Sigmoid colon (tissue), 7 donors: ENCODE measurements around the gene ZNF277. TPM values are rescaled to one million over a fixed set of nuclear protein-coding genes. Genes with fewer than 3 reads are reported as not detected.

Experiments
- DNase-seq: peaks from one replicate; pipeline ENCODE4 v3.0.0-alpha.2; 2019
- H3K27ac ChIP-seq, 4 donors: fragments of 200-600 bp; sonication (generic); one replicate each; pipeline ENCODE4 v1.5.1; 2016 to 2019; ENCODE audit warnings: mild to moderate bottlenecking in 1 of 4
- H3K27me3 ChIP-seq, 3 donors: fragments of 200-600 bp; sonication (generic); one replicate each; pipeline ENCODE4 v1.5.1; 2019; ENCODE audit warnings: mild to moderate bottlenecking in 1 of 3
- H3K36me3 ChIP-seq, 4 donors: fragments of 200-600 bp; sonication (generic); one replicate each; pipeline ENCODE4 v1.5.1; 2016 to 2019
- H3K4me1 ChIP-seq, 4 donors: fragments of 200-600 bp; sonication (generic); one replicate each; pipeline ENCODE4 v1.5.1; 2017 to 2019
- H3K4me3 ChIP-seq, 4 donors: fragments of 200-600 bp; sonication (generic); one replicate each; pipeline ENCODE4 v1.5.1; 2017 to 2019; ENCODE audit warnings: mild to moderate bottlenecking in 2 of 4, moderate library complexity in 1 of 4
- H3K9me3 ChIP-seq, 4 donors: fragments of 200-600 bp in 3 of 4; sonication (generic) in 3 of 4; one replicate each; pipeline versions ENCODE4 v1.5.1 to v1.6.1; 2013 to 2019
- CTCF ChIP-seq, 4 experiments: fragments of 450-650 bp in 3 of 4; fragments of 200-600 bp in 1 of 4; IDR thresholded peaks; one replicate each; pipeline ENCODE4 v1.5.1; 2016 to 2019; ENCODE audit warnings: antibody characterized with exemption in 4 of 4, mild to moderate bottlenecking in 3 of 4, moderate library complexity in 2 of 4
- EP300 ChIP-seq, 4 donors: sonication (generic); formaldehyde crosslinking; IDR thresholded peaks; one replicate each; pipeline ENCODE4 v1.6.1; 2017; ENCODE audit warnings: antibody characterized with exemption in 4 of 4
- POLR2A ChIP-seq, 2 donors: fragments of 450-650 bp; IDR thresholded peaks; one replicate each; pipeline ENCODE4 v1.6.1; 2016; ENCODE audit warnings: antibody characterized with exemption in 2 of 2, mild to moderate bottlenecking in 2 of 2, moderate library complexity in 2 of 2
- POLR2AphosphoS5 ChIP-seq, 4 donors: sonication (generic); formaldehyde crosslinking; IDR thresholded peaks; one replicate each; pipeline ENCODE4 v1.6.1; 2017; ENCODE audit warnings: antibody characterized with exemption in 4 of 4
- WGBS, 2 donors: extraction: QIAGEN DNeasy Blood & Tissue Kit; methylation state at CpG; one replicate each; pipeline ENCODE4 v1.1.7; 2013; 5-methylcytosine and 5-hydroxymethylcytosine counted together
- intact Hi-C: fragments of 100-400 bp; cut with DNase I; formaldehyde crosslinking; loops from one replicate; pipeline ENCODE4 v1.15.1; 2023
- polyA plus RNA-seq, 3 donors: library from polyadenylated mRNA; stranded (reverse); fragments of 200-250 nt; gene quantifications; one replicate each; pipeline ENCODE4 v1.2.3, GENCODE V29; 2013
- total RNA-seq, 4 donors: library from RNA; depleted of rRNA; stranded (reverse); fragments of >200 nt; gene quantifications; one replicate each; pipeline ENCODE4 v1.1.0, GENCODE V29; 2016
- donor health status: healthy with polysubstance abuse.
- donor health status: Bipolar disorder and iron deficiency.
- donor health status: healthy.

Gene ZNF277
- total and polyA plus RNA-seq, 7 donors: 15.8 to 49.3 (median 39.0) TPM

- TF ChIP-seq POLR2A (IDR thresholded peaks at IDR 0.05) (no peak), CTCF (IDR thresholded peaks at IDR 0.05) (no peak), EP300 (IDR thresholded peaks at IDR 0.05) (no peak), POLR2AphosphoS5 (IDR thresholded peaks at IDR 0.05) (no peak)
- Histone ChIP-seq H3K4me3 (no peak overlapping the region), H3K36me3 (no peaks in the 10 kb centered on the region), H3K4me1 (no peaks in the 10 kb centered on the region), H3K27me3 (no peaks in the 10 kb centered on the region), H3K27ac (no peak overlapping the region), H3K9me3 (no peaks in the 10 kb centered on the region)
- WGBS, 2 donors: 90 to 92% methylated on average over 2 of the region's 2 CpGs
- intact Hi-C loops: no loop called here
- no peak for DNase-seq
Observed at GRCh38 chr7:112168915-112169314, 37.6 kb upstream of the ZNF277 start.

- H3K27me3 ChIP-seq: no peaks in the 10 kb centered on the region
- H3K27ac ChIP-seq: no peak overlapping the region
- H3K4me1 ChIP-seq: no peaks in the 10 kb centered on the region
- TF ChIP-seq POLR2AphosphoS5 (IDR thresholded peaks at IDR 0.05) (no peak), POLR2A (IDR thresholded peaks at IDR 0.05) (no peak), EP300 (IDR thresholded peaks at IDR 0.05) (no peak), CTCF (IDR thresholded peaks at IDR 0.05) (no peak)
- intact Hi-C loops: no loop called here
- H3K9me3 ChIP-seq: no peaks in the 10 kb centered on the region
- WGBS, 2 donors: 88 to 89% methylated on average over 1 of the region's 1 CpG
- DNase-seq: no peak
- no peak overlapping the region for H3K4me3 ChIP-seq
- H3K36me3 ChIP-seq: no peaks in the 10 kb centered on the region
Observed at GRCh38 chr7:112171673-112172072, 34.8 kb upstream of the ZNF277 start.

GRCh38 chr7:112172870-112173567, 33.5 kb upstream of the ZNF277 start:
- TF ChIP-seq CTCF (IDR thresholded peaks at IDR 0.05): no peak
- TF ChIP-seq EP300 (IDR thresholded peaks at IDR 0.05): no peak
- no peak for TF ChIP-seq POLR2A (IDR thresholded peaks at IDR 0.05)
- no peak for TF ChIP-seq POLR2AphosphoS5 (IDR thresholded peaks at IDR 0.05)
- Histone ChIP-seq H3K36me3 (no peaks in the 10 kb centered on the region), H3K27me3 (no peaks in the 10 kb centered on the region), H3K4me3 (no peak overlapping the region), H3K27ac (peak overlapping the region in 1 of 4 donors; percentile 6), H3K4me1 (no peaks in the 10 kb centered on the region), H3K9me3 (no peaks in the 10 kb centered on the region)
- intact Hi-C loops: no loop called here
- no peak for DNase-seq
- 74 to 87% methylated on average over 8 of the region's 8 CpGs for WGBS, 2 donors

GRCh38 chr7:112173568-112173905, 33.0 kb upstream of the ZNF277 start:
- H3K27ac ChIP-seq: peak overlapping the region in 1 of 4 donors; percentile 6
- TF ChIP-seq CTCF (IDR thresholded peaks at IDR 0.05): no peak
- TF ChIP-seq POLR2AphosphoS5 (IDR thresholded peaks at IDR 0.05): no peak
- TF ChIP-seq POLR2A (IDR thresholded peaks at IDR 0.05): no peak
- no peak for TF ChIP-seq EP300 (IDR thresholded peaks at IDR 0.05)
- DNase-seq: no peak
- no peak overlapping the region for H3K4me3 ChIP-seq
- H3K27me3 ChIP-seq: no peaks in the 10 kb centered on the region
- WGBS, 2 donors: 82 to 83% methylated on average over 4 of the region's 4 CpGs
- H3K9me3 ChIP-seq: no peaks in the 10 kb centered on the region
- H3K4me1 ChIP-seq: no peaks in the 10 kb centered on the region
- intact Hi-C loops: no loop called here
- no peaks in the 10 kb centered on the region for H3K36me3 ChIP-seq

GRCh38 chr7:112174192-112174591, 32.3 kb upstream of the ZNF277 start:
- intact Hi-C loops: no loop called here
- no peaks in the 10 kb centered on the region for H3K36me3 ChIP-seq
- no peaks in the 10 kb centered on the region for H3K27me3 ChIP-seq
- no peaks in the 10 kb centered on the region for H3K9me3 ChIP-seq
- H3K4me3 ChIP-seq: no peak overlapping the region
- 89 to 97% methylated on average over 3 of the region's 3 CpGs for WGBS, 2 donors
- TF ChIP-seq POLR2AphosphoS5 (IDR thresholded peaks at IDR 0.05): no peak
- no peak for TF ChIP-seq POLR2A (IDR thresholded peaks at IDR 0.05)
- no peak for TF ChIP-seq EP300 (IDR thresholded peaks at IDR 0.05)
- TF ChIP-seq CTCF (IDR thresholded peaks at IDR 0.05): no peak
- H3K4me1 ChIP-seq: no peaks in the 10 kb centered on the region
- DNase-seq: no peak
- H3K27ac ChIP-seq: no peak overlapping the region
